Measurements from ENCODE around the gene MICAL2.

Gene MICAL2

DNA sequence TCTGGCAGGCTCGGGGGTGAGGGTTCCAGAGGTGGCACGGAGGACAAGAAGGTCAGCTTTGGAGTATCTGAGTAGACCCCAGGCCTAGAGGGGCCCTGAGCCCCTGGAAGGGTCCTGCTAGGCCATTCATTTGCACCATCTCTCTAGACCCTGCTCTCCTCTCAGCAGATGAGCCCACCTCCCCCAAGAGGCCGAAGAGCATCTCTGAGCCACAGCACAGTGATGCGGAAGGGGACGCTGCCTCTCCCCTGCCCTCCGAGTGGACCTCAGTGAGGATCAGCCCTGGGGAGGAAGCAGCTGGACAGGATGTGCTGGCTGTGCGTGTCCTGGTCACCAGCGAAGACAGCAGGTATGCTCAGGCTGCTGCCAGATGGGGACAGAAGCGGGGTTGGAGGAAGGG, 165.4 kb downstream of the MICAL2 start:
- DNase-seq, result no peak

DNA sequence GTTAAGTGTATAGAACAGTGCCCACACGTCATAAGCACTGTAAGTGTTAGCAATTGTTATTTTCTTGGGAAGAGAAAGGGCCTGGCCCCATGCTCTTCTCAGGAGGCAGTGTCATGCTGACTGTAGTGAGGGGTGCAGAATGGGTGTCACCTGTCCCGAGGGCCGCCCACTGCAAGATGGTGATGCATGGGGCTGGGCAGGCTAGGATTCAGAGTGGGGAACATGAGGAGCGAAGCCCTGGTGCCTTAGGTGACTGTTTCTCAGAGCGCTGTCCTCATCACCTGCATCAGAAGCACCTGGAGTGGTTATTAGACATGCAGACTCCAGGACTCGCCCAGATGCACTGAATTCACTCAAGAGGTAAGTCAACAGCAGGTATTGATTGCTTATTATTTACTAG, 166.0 kb downstream of the MICAL2 start:
- no peak for DNase-seq

DNA sequence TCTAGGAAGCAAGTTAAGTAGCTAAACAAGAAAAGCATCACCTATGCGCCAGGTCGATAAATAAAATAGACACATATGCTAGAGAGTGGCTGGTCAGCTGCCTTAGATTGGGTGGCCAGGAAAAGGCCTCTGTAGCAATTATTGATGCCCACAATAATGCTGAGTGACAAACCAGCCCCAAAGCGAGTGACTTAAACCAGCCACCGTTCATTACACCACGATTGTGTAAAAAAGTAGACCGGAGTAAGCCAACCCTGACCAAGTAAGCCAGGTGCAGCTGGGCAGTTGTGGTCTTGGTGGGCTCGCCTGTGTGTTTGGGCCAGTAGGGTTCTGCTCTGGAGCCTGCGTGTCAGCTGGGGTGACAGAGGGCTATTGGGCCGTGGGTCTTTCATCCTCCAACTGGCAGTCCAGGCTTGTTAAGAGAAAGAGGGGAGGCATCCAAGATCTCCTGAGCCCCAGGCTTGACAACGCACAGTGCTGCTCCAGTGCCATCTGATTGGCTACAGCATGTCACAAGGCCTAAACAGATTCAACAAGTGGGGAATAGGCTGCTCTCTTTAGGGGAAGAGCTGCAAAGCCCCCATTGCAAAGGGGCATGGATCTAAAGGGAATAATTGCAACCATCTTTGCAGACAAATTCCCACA, 166.6 kb downstream of the MICAL2 start:
- no peak for DNase-seq

DNA sequence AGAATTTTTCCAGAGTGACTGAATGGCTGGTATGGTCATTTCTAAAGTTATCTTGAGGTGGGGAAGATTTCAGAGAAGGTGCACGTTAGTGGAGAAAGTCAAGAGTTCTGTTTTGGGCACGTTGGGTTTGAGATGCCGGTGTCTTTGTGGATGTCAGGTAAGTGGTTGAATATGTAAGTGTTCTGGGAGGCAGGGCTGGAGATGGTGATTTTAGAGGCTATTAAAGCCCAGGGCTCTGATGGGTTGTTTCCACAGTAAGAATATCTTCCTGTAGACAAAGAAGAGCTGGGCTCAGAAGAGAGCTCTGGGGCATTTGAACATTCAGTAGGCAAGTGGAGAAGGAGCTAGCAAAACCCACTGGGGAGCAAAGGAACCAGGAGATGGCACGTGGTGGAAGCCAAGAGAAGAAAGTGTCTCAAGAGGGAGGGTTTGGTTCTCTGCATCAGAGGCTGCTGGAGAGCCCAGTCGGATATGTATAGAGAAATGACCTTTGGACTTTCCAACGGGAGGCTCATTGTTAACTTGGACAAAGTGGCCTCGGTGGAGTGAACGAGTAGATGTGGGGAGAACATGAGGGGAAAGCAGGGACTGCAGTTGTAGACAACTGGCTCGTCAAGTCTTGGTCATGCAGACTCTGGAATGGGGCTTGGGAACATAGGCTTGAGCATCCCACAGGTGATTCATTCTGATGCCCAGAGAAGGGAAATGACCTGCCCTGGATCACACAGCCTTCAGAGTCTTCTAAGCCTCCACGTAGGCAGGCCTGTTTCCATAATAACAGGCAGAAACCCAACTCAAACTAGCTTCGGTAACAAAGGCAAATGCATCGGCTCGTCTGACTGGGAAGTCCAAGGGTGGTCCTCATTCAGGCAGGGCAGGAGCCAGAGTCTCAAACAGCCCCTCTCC, 168.6 kb downstream of the MICAL2 start:
- no peak for DNase-seq

DNA sequence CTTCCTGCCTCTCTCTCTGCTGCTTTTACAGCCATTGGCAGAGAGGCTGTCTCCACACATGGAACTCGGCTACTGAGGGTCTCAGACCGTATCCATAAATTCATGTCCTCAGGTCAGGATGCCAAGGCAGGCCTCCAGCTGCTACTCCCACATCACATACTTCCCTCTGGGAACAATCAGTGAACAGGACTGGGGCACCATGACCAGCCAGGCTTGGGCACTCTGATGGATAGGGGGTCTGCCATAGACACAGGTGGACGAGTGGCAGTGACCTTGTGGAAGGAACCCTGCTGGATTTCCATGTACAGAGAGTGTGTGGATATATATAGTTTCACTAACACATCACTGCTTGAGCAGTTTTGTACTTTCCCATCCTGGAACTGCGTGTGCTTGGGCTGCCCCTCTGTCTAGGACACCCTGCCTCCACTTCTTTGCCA, 169.3 kb downstream of the MICAL2 start:
- no peak for DNase-seq

DNA sequence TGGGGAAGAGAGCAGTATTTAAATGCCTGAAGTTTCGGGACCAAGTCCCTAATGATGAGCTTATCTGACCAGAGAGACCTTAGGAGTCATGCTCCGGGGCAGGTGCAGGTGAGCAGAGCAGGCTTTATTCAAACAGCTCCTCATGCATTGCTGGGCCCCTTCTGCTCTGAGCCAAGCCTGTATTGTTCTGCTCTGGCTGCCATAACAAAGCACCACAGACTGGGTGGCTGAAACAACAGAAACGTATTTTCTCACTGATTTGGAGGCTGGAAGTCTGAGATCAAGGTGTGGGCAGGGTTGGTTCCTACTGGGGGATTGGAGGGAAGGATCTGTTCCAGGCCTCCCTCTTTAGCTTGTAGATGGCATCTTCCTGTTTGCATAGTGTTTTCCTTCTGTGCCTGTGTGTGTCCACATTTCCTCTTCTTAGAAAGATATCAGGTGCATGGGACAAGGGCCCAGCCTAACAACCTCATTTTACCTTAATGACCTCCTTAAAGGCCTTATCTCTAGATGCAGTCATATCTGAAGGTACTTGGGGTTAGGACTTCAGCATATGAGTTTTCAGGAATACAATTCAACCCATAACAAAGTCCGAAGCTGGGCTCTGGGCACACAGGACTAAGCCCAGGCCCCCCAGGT, 169.9 kb downstream of the MICAL2 start:
- no peak for DNase-seq

DNA sequence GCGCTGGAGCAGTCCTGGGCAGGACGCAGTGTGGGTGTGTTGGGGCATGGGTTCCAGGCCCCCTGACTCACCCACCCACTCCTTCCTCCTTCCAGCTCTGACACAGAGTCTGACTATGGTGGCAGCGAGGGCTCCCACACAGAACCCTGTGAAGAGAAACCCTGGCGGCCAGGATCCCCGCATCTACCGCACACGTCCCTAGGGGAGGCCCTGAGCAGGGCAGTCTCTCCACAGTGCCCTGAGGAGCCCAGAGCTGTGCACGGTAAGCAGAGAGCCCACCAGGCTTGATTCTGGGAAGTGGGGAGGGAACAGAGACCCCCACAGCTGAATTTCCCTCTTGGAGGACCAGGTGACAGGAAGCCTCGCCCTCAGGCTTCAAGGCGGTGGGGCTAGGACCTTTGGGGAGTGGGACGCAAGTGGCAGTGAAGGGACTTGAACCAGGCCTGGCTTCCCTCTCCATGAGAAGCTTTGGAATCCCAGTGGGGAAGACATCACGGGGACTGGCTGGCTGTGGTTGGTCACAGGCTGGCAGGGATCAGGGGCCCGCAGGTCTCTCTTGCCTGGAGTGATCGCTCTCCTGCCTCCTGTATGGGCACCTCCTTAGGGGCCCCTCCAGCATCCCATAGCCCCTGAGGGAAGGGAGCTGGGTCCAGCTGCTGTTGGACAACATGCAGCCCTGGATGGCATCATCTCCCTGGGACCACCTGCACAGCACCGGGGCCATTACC, 170.6 kb downstream of the MICAL2 start:
- DNase-seq, result no peak

DNA sequence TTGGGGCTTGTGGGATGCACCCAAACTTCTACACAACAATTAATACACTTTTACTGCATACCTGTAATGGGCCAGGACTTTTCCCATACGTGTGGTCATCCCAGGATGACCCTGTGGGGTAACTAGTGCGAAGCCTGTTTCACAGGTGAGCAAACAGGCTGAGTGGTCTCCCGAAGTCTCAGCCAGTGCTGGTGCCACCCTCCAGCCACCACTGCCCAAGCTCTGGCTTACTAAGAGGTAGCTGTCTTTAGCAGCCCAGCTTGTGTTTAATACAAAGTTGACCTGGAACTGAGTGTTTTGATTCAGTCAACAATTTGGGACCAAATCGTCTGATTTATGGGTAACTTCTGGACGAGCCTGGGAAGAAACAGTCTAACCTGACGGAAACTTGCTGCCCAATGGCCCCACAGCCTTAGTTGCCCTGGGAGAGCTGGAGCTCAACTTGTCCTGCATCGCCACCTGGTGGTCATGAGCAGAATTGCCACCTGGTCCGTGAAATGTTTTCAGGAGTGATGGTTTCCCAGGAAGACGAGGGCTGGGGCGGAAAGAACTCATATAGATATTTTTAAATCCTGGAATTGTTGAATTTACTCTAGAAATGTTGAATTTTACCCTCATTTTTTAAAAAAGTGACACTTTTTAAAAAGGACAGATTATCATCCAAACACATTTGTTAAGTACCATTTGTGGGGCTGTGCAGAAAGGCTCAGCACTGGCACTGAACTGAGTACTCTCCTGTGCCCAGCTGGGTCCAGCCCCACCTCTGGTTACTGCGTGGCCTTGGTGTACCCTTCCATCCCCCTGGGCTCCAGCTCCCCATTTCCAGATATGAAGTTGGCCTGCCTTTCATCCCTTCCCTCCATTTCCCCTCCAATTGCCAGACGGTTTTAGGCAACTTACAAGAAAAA, 171.4 kb downstream of the MICAL2 start:
- peak; percentile 61 for DNase-seq

DNA sequence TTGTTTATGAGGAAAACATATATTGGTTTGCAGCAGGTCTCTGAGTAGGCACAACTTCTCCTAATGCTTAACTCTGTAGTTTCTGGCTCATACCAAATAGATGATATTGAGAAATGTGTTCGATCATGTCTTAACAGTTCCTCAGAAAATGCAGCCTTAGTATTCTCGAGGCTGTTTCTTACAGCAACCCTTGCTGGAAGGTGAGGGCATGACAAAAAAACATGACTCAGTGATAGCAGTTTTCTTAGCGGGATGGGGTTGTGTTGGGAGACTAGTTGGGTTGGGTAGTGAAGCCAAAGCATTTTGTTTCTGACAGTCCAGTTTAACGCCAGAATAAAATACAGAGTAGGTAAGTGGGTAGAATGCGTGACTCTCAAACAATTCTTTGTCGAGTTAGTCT, 172.3 kb downstream of the MICAL2 start:
- DNase-seq, result no peak

DNA sequence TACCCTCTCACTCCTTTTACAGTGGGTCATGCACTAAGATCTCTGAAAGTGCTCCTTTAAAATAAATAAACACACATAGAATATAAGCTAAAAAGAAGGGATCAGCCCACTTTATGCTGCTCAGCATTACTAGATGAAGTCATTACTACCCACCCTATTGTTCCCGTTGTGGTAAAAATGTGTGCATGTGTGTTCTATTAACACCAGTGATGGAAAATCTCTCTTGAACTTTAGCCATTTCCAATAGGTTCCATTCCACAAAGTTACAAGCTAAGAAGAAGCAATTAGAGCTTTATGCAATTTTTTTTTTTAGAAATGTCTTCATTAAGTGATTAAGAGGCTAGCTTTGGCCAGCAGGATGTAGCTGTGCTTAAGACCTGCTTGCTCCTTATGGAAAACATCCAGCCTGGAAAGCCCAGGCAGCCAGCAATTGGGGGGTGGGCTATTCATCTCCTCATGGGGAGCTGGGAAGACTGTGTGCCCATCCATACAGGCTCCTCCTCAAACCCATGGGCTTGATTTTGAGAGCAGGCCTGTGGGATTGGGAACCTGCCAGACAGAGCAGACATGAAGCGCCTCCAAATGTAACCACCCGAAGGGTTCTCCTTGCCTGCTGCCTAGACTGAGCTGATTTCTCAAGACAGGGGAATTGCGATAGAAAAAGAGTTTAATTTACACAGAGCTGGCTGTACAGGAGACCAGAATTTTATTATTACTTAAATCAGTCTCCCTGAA, 174.1 kb downstream of the MICAL2 start:
- no peak for DNase-seq

DNA sequence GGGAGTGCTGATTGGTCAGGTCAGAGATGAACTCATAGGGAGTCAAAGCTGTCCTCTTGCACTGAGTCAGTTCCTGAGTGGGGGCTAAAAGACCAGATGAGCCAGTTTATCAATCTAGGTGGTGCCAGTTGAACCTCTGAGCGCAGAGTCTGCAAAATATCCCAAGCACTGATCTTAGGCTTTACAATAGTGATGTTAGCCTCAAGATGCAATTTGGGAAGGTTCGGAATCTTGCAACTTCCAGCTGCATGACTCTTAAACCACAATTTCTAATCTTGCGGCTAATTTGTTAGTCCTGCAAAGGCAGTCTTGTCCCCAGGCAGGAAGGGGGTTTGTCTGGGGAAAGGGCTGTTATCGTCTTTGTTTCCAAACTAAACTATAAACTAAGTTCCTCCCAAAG, 174.7 kb downstream of the MICAL2 start:
- DNase-seq, result no peak

DNA sequence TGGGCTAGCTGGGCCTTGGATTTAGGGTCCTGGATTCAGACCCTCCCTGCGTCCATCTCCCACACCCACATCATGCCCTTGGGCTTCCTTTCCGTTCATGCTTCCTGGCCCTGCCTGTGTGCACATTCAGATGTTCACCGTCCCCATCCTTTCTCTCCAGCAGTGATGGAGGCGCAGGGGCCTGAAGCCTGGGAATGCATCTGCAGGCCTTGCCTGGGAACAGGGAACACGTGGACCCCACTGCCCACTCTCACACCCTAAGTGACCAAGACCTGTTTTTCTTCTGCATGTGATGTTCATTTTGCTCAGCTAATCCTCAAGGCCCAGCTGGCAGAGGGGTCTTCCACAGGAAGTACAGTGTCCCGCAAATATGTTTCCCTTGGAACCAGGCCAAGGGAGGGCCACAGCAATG, 175.4 kb downstream of the MICAL2 start:
- no peak for DNase-seq

DNA sequence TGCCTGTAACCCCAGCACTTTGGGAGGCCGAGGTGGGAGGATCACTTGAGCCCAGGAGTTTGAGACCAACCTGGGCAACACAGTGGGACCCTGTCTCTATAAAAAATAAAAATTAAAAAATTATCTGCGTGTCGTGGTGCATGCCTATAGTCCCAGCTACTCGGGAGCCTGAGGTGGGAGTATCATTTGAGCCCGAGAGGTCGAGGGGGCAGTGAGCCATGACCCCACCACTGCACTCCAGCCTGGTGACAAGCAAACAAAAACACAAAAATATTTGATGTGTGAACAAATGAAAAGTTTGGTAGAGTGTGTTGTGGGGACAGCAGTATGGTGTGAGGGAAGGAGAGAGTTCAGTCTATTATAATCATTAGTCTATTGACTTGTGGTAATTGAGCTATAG, 176.2 kb downstream of the MICAL2 start:
- no peak for DNase-seq

DNA sequence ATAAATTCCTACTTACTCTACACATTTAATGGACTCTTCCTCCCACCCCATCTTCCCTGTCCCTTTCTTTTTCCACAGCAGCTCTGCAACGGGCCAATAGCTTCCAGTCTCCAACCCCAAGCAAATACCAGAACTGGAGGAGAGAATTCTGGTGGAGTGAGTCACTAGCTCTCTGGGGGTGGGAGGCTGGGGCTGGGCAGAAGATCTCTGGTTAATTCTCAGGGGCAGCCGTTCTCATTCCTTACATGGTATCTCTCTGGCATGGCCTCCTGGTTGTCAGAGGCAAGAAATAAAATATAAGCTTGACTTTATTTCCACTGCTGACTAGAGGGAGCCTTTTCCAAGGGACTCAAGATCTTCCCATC, 176.6 kb downstream of the MICAL2 start:
- DNase-seq, result no peak

DNA sequence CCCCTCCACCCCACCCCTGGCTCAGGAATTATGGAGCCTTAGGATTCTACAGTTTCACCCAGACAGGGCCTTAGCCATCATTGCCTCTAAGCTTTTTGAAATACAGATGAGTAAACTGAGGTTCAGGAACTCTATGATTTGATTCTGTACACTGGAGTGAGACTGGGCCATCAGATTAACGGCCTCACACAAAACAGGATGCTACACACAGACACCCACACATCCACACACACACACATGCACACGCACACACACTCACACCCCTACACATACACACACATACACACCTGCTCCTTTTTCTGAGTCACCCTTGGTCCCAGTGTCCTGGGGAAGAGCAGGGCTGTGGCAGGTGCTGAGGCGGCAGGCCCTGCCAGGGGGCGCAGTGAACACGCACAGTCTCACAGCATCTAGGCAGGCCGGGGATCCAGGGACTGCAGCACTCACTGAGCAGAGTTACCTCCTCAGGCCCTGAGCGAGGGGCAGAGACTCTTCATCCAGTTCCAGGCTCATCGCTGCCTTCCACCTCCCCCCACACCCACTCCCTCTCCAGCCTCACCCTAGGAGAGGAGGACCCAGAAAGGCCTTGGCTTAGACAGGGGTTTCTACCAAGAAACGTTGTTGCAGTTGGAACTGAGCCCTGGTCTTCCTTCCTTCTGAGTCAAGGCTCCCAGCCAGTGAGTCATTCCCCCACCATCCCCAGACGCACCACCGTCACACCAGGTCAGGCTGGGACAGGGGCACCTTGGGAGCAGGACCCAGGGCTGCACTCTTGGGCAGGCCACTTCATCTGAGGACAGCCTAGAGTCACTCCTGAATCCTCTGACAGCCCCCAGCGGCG, 177.2 kb downstream of the MICAL2 start:
- DNase-seq, result peak; percentile 48

DNA sequence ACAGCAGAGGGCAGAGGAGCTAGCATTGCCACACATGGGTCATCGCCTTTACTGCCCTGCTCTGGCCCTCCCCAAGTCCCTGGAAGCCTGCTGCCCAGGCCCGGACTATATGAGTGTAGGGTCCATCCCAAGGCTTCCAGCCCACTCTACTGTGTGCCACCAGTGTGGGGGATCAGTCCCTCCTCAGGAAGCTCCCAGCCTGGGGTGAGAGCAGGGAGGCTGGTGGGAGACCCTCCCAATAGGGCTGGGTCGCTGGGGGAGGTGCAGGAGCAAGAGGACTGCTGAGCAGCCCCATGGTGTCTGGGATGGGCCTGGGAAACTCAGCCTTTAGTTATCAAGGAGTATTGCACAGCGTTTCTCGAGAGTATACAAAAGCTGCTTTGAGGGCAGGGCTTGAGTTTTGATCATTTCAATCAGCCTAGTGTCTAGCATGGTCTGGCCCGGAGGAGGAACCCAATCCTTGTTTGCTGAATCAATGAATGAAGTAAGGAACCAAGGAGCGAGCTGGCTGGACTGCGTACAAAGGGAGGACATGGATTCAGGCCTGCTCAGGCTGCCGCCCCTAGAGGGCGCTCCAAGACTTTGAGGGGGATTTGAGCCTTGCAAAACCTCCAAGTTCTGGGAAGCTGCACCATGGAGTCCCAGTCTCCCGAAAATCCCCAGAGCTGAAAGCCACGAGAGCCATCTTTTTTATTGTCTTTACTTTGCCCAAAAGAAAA, 178.0 kb downstream of the MICAL2 start:
- DNase-seq, result peak; percentile 68

DNA sequence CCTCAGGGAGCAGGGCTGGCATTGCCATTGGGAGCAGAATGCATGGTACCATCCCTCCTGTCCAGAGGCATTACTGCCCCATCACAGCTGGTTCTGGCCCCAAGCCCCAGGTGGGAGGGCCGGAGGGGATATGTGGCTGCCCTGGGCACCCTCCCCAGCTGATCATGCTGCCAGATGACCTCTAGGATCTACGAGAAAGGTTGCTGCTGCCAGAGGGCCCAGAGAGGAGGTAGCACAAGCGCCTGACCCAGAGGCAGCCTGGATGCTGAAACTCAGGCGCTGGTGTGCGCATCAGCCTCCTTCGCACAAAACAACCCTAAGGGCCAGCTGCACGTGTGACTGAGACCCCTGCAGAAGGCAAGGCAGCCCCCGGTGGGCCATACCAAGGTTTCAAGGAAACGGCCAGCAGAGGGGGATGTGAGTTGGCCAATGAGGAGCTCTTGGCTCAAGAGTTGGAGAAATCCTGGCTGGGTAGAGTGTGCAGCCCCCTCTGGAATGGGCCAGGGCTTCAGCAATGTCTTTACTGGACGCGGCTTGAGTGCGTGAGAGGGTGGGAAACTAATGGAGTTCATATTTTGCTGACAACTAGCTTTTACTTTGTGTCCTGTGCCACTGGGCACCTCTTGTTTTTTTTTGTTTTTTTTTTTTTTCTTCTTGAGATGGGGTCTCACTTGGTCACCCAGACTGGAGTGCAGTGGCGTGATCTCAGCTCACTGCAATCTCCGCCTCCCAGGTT, 178.7 kb downstream of the MICAL2 start:
- no peak for DNase-seq

DNA sequence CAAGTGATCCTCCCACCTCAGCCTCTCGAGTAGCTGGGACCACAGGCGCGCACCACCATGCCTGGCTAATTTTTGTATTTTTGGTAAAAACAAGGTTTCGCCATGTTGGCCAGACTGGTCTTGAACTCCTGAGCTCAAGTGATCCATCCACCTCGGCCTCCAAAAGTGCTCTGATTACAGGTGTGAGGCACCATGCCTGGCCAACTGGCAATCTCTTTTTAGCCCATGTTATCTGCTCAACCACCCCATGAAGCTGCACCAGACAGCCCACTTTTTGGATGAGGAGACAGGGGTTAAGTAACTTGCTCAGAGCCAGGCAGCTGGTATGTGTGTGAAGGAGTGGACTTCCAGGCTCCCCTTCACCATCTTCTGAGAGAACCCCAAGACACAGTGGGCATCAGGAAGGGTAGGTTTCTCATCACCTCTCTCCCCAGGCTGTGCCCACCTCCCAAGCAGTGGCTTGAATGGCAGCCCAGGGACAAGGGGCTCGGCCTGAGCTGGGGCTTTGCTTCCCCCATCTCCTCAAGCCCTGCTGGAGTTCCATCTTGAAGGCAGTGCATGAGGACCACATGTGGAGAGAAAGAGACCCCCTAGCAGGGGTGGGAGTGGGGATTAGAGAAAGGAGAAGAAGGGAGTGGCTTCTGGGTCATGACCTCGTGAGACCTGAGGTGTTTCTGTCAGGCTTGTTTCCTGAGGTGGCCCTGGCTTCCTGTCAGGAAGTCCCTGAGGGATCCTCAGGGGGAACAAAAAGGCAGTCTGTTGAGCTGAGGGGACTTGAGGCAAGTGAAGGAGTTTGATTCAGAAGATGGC, 179.5 kb downstream of the MICAL2 start:
- no peak for DNase-seq
